ENCODE results near the gene DUSP16. TPM values are rescaled to one million over a fixed set of nuclear protein-coding genes. Genes with fewer than 3 reads are reported as not detected.

Gene DUSP16
- total RNA-seq, 1 experiment from 2014 or later: 2.4 TPM

DNA sequence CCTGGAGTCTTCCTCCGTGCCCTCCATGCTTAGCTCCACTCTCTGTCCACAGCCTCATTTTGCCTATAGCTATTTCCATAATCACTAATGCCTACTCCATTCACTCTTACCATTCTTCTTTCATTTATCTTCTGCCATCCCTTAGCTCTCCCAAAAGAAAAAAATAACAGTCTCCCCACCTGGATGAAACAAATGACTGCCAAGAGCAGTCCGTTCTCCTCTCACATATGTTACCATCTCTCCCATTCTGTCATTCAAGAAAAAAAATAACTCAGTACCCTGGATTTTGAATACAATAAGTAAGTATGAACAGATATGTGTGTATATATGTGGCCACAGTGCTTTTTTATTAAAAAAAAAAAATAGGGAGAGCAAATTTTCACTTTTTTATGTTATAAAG, 13.2 kb downstream of the DUSP16 start:
- no peak for DNase-seq (ENCODE audit: low read depth)

GRCh38 chr12:12548713-12549112, 13.9 kb downstream of the DUSP16 start:
- no peak for DNase-seq (ENCODE audit: low read depth)

DNA sequence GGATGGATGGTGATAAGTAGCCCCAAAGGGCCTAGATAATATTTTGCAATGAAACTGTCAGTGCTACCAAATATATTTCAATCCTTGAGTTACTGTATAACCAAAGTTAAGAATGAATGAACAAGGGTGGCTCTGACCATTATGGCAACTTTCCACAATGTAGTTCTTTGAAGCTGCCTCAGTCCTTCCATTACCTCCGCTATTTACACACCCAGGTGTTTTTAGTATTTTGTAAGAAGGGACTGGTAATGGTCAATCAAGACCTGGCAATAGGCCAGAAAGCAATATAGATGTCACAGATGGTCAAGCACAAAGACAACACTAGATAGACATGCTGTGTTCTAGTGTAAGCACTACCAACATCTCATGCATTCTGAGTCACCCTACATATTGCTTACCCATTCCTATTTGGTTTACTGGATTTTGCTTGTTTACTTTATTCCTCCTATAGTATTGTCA, 16.3 kb downstream of the DUSP16 start:
- DNase-seq (ENCODE audit: low read depth): no peak

DNA sequence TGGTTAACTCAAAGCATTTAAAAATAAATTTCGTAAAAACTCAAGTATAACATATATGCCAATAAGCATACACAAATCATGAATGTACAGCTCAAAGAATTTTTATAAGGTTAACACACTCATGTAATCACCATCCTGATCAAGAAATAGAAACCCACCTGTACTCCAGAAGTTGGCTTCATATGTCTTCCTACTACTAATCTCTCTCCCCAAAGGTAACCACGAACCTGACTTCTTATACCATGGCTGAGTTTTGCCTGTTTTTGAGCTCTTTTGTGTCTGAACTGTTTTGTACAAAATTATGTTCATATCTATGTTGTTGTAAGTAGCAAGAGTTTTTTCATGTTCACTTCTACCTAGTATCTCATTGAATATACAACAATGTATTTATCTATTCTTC, 18.7 kb downstream of the DUSP16 start:
- DNase-seq (ENCODE audit: low read depth): no peak

DNA sequence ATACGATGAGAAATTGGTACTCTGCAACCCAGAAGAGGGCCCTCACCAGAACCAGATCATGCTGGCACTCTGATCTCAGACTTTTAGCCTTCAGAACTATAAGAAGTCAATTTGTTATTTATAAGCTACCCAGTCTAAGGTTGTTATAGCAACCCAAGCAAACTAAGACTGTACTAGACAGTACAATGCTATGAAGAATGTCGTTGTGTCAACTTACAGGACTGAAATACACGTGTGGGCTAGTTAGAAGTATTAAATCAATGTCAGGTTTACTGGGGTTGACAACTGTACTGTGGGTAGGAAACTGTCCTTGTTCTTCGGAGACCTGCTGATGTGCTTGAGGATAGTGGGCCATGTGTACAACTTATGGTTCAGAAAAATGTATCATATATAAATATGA, 19.7 kb downstream of the DUSP16 start:
- DNase-seq (ENCODE audit: low read depth): no peak

DNA sequence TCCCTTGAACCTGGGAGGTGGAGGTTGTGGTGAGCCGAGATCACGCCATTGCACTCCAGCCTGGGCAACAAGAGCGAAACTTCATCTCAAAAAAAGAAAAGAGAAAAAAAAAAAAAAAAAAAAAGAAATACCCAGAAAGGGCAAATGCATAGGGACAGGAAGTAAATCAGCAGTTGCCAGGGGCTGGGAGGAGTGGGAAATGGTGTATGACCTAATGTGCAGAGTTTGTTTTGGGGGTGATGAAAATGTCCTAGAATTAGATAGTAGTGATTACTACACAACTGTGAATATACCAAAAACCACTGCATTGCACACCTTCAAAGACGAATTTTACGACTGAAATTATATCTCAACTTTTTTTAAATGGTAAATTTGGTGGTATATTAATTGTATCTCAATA, 20.4 kb downstream of the DUSP16 start:
- DNase-seq (ENCODE audit: low read depth): no peak

- no peak for DNase-seq (ENCODE audit: low read depth)
These were observed 20.9 kb downstream of the DUSP16 start for GRCh38 chr12:12541782-12542181.

DNA sequence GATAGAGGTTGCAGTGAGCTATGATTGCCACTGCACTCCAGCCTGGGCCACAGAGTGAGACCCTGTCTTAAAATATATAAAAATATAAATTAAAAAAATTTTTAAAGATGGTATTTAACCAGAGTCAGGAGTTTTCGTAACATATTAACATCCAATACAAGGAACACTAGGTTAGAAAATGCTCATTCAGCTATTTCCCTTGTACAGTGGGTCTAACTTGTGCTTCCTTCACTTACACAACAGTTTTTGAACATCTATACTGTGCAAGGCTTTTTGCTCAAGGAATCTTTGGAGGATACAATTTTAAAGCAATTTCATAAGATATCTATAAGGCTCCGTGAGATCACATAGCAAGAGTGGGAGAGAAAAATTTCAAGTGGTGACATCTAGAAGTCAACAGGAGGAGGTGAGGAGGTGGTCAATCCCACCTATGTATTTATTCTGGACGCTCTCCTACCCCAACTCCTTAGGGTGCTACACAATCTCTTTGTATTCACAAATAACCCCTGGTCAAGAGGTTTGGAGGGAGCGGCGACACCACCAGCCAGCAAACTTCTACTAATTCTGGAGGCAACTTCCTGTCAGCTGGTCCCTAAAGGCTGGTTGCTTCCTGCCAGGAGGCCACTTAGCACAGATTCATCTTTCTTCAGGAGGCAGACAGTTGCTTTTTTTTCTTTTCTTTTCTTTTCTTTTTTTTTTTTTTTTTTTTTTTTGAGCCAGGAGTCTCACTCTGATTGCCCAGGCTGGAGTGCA, 22.2 kb downstream of the DUSP16 start:
- no peak for DNase-seq (ENCODE audit: low read depth)

GRCh38 chr12:12539028-12539810, 23.4 kb downstream of the DUSP16 start:
- DNase-seq (ENCODE audit: low read depth): no peak

DNA sequence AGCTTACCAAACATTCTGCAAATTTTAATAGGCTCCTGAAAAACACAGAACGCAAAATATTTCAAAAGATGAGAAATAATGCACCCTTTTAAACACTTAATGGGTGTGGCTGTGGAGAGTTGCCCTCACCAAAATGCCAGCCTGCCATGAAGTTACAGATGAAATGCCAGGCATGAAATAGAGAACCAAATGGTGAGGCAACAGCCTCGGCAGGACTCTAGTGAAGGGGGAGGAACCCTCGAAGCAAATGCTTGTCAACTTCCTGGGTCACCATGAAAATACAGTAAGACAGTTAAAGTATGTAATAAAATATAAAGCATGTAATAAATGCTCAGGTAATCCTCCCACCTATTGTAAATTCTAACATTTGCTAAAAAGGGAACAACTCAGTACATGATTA, 24.1 kb downstream of the DUSP16 start:
- DNase-seq (ENCODE audit: low read depth): no peak

GRCh38 chr12:12537421-12537820, 25.2 kb downstream of the DUSP16 start:
- no peak for DNase-seq (ENCODE audit: low read depth)

DNA sequence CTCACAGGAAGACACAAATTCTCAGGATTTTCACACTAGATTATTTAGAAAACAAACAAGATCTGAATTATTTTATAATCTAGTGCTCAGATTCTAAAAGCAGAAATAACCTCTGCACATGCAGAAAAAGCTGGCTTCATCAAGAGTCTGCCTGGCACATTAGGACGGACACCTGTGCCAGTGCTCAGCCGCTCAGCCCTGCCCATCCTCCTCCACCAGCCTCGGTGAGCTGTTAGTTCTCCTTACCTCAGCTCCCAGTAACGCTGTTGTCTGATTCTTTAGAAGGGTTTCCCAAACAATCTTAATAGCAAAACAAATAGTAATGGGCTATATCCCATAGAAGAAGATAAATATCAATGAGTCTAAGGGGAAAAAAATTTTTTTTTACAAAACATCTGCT, 27.7 kb downstream of the DUSP16 start:
- DNase-seq (ENCODE audit: low read depth): no peak

DNA sequence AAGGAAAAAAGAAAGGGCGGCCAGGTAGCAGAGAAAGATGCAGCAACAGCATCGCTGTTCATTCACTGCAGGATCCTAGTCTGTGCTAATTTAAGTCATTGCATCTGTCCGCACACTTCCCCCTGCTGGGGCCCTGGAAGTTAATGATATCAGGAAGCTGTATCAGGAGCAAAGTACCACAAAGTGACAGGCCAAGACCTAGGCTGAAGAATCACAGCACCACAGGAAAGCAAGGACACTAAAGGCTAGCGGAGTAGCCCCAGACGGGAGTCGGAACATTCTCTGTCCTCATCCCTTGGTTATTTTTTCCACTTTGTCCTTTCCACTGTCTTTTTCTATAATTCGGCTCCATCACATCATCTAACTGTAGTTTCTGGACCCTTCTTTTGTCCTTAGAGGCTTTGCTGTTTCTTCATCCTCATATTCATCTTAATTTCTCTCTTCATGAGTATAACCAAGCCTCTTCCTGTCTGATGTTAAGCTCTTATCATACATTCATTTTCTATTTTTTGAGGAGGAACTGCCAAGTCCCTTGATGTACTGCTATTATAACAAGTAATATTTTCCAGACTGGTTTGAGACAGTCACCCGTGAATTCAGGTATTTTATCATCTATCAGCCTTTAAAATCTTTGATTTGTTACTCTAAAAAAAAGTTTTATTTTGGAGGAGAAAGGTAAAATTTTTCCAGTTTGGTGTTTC, 28.3 kb downstream of the DUSP16 start:
- DNase-seq (ENCODE audit: low read depth): no peak

DNA sequence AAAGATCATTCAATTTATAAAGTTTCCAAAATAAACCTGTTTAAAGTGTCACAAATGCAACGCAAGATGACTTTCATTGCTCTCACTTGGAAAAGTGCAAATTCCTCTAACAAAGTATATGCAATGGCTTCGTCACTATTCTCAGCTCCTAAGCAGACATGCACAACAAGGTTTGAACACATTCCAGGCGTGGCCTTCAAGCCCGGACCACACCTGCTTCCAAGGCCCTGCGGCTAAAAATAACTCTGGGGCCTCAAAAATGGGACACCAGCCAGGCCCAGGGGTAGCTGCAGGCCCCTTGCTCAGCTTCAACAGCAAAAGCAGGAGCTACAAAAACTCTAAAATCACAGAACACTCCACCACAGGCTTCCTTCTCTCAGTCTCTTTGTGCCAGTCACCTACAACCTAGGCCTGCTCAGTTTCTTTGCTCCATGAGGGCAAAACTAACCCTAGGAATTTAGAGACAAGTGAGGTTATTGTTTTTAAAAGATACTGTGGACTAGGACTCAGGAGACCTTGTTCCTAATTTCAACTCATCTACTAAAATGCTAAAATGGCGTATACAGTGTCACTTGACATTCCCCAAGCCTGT, 29.3 kb downstream of the DUSP16 start:
- no peak for DNase-seq (ENCODE audit: low read depth)

DNA sequence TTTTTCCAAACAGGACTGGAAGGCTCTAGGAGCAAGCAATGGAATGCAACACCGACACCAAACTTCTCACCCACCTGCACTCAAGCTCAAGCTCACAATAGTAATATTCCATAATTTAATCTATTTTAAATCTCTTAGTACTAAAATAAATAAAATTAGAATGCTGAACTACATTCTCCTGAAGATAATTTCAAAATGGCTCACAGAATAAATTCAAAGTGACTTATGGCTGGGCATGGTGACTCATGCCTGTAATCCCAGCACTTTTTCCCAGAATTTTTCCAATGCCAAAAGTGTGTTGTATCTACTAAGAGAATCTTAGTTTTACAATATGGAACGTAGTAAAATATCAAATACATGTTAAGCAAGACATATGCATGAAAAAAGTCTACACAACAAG, 31.5 kb downstream of the DUSP16 start:
- DNase-seq (ENCODE audit: low read depth): no peak

- no peak for DNase-seq (ENCODE audit: low read depth)
These were observed 32.8 kb downstream of the DUSP16 start for GRCh38 chr12:12529783-12530421.

- DNase-seq (ENCODE audit: low read depth): no peak
These were observed 34.0 kb downstream of the DUSP16 start for GRCh38 chr12:12528361-12529270.

DNA sequence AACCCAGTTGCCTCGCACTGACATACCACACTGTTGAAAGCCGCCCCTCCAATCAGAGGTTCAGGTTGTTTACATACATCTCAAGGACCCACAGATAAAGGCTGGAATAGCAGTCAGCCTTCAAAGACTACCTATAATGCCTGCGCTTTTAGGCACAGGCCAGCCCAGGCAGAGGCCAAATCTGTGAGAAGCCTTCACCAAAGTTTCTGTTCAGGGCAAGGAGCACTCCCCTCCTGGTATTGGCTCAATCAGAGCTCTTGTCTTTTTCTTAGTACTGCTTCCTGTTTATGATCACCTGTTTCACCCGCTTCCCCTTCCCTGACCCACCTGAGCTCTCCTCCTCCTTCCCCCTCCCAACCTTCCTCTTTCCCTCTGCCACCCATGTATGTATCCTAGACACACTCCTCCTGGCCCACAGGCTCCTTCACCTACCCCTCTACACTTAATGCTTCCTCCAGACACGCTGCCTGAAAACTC, 34.8 kb downstream of the DUSP16 start:
- no peak for DNase-seq (ENCODE audit: low read depth)

GRCh38 chr12:12524128-12524527, 38.5 kb downstream of the DUSP16 start:
- no peak for DNase-seq (ENCODE audit: low read depth)

DNA sequence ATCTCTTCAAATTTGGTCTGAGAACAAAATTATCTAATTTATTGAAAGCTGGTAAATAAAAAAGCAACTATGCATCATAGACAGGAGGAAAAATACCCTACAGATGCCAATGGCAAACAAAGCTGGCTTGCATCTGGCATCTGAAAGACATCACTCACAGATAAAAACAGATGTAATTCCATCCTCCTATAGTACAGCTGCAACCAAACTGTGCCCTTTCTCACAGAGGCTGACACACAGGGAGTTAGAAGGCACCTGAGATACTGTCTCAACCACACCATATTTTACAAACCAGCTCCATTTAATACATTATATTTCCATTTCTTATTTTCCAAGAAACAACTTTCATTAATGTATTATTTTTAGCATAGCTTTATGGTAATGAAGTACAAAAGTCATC, 39.4 kb downstream of the DUSP16 start:
- no peak for DNase-seq (ENCODE audit: low read depth)
